Left kidney (tissue), 2 donors: ENCODE measurements around the gene GATAD2A. TPM values are rescaled to one million over a fixed set of nuclear protein-coding genes. Genes with fewer than 3 reads are reported as not detected.

Source experiments
- DNase-seq: peaks from one replicate; pipeline ENCODE4 v3.0.0-alpha.2; 2013
- polyA plus RNA-seq: library from polyadenylated mRNA; unstranded; fragments of 120-200 nt; gene quantifications from one replicate; pipeline ENCODE4 v1.2.1, GENCODE V29; 2013; ENCODE audit not compliant: insufficient read length

Gene GATAD2A
- polyA plus RNA-seq, 1 donor = 43.1 TPM

DNA sequence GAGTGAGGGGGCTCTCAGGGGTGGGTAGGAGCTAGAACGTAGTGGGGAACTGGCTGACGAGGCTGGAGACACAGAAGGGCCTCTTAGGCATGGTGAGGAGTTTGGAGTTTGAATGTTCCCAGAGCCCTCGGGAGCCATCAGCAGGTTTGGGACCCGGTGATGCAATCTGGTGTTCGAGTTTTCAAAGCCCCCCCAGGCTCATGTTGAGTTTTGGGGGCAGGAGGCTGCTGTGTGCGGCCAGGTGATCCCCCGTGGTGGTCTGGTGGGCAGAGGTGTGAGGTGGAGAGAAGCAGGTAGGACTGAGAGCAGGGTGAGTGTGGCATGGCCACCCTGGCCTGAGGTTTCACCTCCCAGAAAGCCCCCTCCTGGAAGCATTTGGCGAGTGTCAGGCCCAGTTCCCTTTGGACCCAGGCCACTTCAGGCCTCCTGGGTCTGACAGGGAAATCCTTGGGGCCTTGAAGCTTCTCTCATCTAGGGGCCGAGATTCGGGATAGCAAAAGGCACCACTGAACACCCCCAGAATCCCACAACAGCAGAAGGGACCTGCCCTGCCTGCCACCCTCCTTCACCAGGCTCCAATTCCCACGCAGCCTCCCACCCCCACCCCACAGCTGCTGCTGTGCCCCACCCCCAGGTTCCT, 124.4 kb downstream of the GATAD2A start:
- DNase-seq = no peak

DNA sequence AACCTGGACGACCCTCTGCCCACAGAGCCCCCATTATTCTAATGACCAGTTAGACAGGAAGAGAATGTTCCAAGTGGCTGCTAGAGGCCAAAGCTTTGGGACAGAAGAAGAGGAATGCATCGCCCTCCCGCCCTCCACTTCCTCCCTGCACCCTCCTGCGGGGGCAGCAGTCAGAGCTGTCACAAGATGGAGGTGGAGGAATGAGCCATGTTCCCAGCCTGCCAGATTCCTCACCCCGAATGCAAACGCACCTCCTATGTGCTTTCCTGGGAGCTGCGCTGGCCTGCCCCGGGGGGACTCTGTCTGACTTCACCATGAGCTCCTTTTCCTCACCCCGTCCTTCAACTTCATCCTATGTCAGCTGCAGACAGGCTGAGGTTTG, 124.9 kb downstream of the GATAD2A start:
- no peak for DNase-seq

- no peak for DNase-seq
Observed at GRCh38 chr19:19530889-19531288, 125.4 kb downstream of the GATAD2A start.

DNA sequence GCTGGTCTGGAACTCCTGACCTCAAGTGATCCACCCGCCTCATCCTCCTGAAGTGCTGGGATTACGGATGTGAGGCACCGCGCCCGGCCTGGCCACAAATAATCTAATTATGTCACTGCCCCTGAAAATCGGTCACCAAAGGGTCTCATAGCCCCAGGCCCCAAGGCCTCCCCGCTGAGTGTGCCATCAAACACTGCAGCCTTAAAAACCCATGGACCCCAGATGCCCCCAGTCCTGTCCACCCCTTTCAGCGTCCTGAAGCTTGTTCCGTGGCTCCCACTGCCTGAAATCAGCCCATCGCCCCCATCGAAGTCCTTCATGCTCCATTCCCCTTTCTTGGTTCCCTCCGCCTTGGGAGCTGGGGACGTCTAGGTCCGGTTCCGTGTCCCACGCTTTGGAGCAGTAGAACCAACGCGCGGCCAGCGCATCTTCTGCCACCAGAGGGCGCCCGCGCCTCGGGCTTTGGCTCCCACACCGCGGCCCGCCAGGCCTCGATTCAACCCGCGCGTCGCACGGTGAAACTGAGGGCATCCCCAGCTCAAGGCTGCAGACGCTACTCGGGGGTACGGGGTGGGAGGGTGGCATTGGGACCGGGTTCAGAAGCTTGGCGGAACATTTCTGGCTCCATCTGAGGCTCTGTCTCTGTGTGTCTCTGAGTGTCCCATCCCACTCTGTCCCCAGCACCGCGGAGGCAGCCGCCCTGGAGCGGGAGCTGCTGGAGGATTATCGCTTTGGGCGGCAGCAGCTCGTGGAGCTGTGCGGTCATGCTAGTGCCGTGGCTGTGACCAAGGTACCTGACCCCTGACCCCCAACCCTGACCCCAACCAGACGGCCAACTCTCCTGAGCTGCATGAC, 126.7 kb downstream of the GATAD2A start:
- DNase-seq = peak; percentile 68

- DNase-seq = no peak
Observed at GRCh38 chr19:19532806-19533701, 127.6 kb downstream of the GATAD2A start.

DNA sequence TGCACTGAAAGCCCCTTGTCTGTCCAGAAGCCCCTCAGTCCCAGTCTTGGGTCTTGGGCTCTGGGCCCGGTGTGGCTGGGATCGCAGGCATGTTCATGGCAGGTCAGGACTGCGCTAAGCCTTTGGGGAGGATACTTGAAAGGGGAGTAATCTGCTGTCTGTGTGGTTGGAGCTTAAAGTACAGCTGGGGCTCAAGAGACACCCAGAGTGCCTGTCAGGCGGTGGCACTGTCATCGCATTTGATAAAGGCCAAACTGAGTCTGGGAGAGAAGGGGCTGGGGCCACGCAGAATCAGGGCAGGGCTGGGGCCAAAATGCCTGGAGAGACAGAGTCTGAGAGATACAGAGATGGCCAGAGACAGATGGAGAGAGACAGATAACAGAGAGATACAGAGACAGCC, 128.4 kb downstream of the GATAD2A start:
- no peak for DNase-seq

DNA sequence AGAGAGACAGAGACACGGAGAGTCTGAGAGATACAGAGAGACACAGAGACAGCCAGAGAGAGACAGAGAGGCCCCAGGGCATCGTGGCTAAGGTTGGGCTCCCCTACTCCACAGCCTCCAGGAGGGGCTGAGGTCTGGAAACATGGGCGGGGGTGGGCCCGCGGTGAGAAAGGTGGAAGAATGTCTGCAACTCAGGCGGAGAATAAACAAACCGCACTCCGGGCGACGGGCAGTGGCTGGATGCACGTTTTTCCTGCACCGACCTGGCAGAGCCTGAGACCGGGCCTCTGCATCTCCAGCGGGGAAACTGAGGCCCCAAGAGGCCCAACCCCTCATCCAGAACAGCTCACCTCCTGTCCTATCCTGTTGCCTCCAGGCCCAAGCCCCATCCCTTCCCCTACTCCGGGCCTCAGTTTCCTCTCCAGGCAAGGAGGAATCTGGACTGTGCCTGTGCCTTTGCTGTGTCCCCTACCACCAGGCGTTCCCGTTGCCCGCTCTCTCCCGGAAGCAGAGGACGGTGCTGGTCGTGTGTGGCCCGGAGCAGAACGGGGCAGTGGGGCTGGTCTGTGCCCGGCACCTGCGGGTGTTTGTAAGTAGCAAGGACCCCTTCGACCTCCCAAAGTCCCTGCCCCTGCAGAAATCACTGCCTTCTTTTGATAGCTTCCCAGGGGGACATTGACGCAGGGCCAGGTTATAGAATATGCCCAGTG, 129.2 kb downstream of the GATAD2A start:
- no peak for DNase-seq

- DNase-seq = no peak
Observed at GRCh38 chr19:19535311-19536191, 130.1 kb downstream of the GATAD2A start.

DNA sequence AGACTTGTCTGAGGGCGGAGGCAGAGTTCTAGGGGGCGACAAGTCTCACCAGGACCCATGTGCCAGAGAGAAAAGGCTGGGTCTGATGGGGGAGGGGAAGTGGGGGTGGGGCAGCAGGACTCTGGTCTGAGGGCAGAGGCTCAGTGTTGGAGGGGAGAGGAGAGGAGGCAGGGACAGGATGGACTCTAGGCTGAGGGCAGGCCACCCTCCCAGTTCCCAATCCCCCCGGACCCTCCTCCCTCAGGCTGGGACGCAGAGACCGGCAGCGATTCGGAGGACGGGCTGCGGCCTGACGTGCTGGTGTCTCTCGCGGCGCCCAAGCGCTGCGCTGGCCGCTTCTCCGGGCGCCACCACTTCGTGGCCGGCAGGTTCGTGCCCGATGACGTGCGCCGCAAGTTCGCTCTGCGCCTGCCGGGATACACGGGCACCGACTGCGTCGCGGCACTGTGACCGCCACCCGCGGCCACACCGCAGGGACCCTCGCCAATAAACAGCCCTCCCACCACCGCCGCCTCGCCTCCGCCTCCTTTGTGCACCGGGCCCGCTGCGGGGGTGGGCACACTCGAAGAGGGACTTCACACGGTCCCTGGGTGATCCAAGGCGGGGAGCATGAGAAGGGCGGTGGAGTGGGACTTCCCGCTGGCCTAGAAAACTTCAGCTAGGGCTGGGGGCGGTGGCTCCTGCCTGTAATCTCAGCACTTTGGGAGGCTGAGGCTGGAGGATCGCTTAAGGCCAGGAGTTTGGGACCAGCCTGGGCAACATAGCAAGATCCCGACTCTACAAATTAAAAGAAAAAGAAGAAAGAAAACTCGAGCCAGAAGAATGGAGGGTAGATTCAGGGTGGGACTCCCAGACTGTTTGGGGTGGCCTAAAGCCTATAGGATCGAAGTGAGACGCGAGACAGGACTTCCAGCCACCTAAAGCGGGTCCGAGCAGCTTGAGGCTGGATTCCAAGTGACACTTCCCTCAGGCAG, 131.9 kb downstream of the GATAD2A start:
- no peak for DNase-seq

GRCh38 chr19:19538061-19538784, 132.7 kb downstream of the GATAD2A start, which contains the start of gene CILP2:
Gene CILP2 (plus strand): TSS chr19:19538265. CDS start chr19:19538350, 85 bp downstream.
- no peak for DNase-seq

GRCh38 chr19:19538785-19539166, 133.3 kb downstream of the GATAD2A start:
- no peak for DNase-seq

GRCh38 chr19:19539698-19540063, 134.2 kb downstream of the GATAD2A start:
- DNase-seq = no peak

GRCh38 chr19:19540064-19540714, 134.7 kb downstream of the GATAD2A start:
- peak; percentile 54 for DNase-seq

DNA sequence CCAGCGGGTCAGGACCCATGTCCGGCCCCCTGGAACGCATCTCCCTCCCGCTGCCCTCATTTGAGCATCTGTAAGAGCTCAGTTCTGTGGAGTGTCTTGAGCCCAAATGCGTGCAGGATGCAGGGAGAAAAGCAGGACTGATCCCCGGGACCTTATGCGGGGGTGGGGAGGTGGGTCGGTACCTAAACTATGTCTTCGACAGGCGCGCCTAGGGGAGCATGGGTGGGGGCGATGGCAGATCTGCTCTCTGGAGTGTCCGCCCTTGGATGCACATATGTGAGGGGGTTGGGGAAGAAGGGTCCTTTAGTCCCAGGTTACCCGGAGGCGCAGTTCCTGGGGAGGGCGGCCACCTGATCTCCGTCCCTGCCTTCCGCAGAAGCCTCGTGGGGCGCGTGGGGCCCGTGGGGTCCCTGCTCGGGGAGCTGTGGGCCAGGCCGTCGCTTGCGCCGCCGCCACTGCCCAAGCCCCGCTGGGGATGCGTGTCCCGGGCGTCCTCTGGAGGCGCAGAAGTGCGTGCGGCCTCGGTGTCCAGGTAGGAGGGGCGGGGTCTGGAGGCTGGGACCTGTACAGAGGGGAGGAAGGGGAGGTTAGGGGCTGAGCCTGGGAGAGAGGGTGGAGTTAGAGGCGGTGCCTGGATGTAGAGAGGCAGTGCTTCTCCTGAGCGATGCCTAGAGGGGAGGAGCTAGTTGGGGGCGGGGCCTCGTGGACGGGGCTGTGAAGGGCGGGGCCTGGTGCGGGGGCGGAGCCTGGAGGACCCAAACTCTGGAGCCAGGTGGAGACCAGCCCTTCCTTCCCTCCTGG, 135.4 kb downstream of the GATAD2A start:
- DNase-seq = no peak

DNA sequence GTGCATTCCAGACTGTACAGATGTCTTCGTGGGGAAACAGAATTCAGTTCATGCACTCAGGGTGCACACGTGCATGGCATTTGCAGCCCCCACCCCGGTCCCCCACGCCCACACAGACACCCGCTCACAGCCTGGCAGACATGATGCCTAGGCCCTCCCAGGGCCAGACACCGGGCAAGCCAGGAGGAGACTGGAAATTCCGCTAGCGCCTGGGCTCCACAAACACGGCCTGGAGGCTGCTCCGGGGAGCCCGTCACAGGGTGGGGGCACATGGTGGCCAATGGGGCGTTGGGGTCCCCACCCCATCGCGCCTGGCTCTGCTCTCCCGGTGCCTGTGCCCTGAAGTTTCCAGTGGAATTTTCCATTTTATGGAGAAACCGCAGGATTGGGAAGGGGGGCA, 136.1 kb downstream of the GATAD2A start:
- no peak for DNase-seq

DNA sequence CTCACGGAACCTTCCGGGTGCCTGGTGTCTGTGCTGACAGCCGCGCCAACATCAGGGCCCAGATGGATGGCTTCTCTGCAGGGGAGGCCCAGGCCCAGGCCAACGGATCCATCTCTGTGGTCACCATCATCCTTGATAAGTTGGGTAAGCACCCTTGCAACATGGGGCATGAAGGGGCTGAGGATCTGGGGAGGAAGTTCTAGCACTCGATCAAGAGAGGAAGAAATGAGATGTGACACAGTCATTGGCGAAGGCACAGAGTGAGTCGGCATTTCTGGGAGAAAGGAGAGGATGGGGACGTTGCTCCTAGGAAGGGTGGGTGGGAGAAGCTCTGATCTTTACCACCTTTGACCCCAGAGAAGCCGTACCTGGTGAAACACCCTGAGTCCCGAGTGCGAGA, 137.0 kb downstream of the GATAD2A start:
- DNase-seq = no peak

- no peak for DNase-seq
Observed at GRCh38 chr19:19543101-19543500, 137.6 kb downstream of the GATAD2A start.

- no peak for DNase-seq
Observed at GRCh38 chr19:19543640-19544039, 138.2 kb downstream of the GATAD2A start.
